ENCODE data around the gene LATS1.

DNA sequence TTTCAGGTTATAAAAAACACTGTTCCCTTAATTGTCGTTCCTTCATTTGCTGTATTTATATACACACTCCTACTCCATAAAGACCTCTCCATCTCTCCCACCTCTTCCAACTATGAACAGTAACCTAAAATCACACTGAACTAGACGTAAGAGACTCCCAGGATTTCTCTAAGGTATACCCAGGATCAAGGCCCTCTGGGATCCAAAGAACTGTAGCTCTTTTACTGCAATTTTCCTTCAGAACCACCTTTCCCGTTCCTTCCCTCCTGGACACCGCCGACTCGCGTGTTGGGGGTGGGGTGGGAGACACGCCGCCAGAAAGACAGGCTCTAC, 680 bp downstream of the LATS1 start:
- TF ChIP-seq POLR2A (IDR thresholded peaks at IDR 0.05; ENCODE audit: low read length) (no peak), GATA1 (IDR thresholded peaks at IDR 0.05; ENCODE audit: low read depth, low read length) (no peak)
